Peyer's patch (tissue), 4 donors: Measurements from ENCODE around the gene TCAIM.
"Not testable (repeated sequence)": the region's sequence is repeated elsewhere in the genome, so short reads cannot be mapped to it uniquely, and the experiment has no call there.

ENCODE experiments used
- POLR2A ChIP-seq, 2 donors: fragments of 450-650 bp; IDR thresholded peaks; one replicate each; pipeline ENCODE4 v1.5.1; 2017; ENCODE audit warnings: antibody characterized with exemption in 2 of 2, mild to moderate bottlenecking in 2 of 2, moderate library complexity in 2 of 2
- TF ChIP-seq, protein P1 (sequence below), 6 experiments: fragments of 450-650 bp in 4 of 6; fragments of 200-600 bp in 2 of 6; sonication (generic) in 1 of 6; IDR thresholded peaks; one replicate each; pipeline ENCODE4 v1.5.1; 2017 to 2019; ENCODE audit warnings: antibody characterized with exemption in 6 of 6, mild to moderate bottlenecking in 3 of 6, moderate library complexity in 1 of 6

GRCh38 chr3:44346590-44346989, 8.0 kb downstream of the TCAIM start:
- TF ChIP-seq, protein P1, sequence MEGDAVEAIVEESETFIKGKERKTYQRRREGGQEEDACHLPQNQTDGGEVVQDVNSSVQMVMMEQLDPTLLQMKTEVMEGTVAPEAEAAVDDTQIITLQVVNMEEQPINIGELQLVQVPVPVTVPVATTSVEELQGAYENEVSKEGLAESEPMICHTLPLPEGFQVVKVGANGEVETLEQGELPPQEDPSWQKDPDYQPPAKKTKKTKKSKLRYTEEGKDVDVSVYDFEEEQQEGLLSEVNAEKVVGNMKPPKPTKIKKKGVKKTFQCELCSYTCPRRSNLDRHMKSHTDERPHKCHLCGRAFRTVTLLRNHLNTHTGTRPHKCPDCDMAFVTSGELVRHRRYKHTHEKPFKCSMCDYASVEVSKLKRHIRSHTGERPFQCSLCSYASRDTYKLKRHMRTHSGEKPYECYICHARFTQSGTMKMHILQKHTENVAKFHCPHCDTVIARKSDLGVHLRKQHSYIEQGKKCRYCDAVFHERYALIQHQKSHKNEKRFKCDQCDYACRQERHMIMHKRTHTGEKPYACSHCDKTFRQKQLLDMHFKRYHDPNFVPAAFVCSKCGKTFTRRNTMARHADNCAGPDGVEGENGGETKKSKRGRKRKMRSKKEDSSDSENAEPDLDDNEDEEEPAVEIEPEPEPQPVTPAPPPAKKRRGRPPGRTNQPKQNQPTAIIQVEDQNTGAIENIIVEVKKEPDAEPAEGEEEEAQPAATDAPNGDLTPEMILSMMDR (IDR thresholded peaks at IDR 0.05): not testable (repeated sequence)
- not testable (repeated sequence) for TF ChIP-seq POLR2A (IDR thresholded peaks at IDR 0.05)
